Left forelimb (tissue), 1 donor: ENCODE data around the gene ZNF723.
"Not testable (repeated sequence)": the region's sequence is repeated elsewhere in the genome, so short reads cannot be mapped to it uniquely, and the experiment has no call there.

Experiments used
- DNase-seq: peaks from one replicate; pipeline ENCODE4 v3.0.0-alpha.2; 2018; ENCODE audit warnings: low spot score

The ZNF723 gene

GRCh38 chr19:22832031-22832762, at the start of gene ZNF723:
ZNF723 (plus strand) TSS chr19:22832291; CDS start chr19:22832380, 89 bp downstream.
- DNase-seq = no peak

DNA sequence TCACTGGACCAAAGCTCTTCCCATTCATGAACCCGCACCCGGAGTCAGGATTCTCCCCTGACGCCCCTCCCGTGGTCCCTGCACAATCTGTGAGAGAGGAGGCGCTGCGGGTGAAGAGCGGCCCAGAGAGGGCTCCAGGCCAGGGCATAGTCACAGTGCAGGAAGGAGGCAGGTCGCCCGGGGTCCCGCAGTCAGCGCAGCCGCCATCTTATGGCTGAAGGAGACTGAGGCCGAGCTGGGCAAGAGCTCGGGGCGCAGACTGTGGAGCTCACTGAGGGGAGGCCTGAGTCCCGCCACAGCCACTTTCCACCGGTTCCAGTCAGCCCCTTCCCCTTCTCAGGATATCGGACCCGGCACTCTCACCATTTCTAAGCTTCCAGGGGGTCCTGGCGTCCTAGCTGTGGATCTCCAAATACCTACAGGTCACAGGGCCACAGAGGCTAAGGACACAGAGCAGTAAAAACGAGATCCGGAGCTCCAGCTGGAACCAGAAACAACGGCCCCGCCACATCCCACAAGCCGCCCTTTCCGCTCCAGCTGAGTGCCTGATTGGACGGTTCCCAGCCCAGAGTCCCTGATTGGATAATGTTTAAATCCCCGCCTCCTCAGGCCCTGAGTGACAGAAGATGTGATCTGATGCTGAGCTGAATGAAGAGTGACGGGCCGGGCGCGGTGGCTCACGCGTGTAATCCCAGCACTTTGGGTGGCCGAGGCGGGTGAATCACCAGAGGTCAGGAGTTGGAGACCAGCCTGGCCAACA, 48.3 kb upstream of the ZNF723 start, which contains the start of gene ZNF99:
Gene ZNF99, minus strand, starts transcription at position 501 of the 760 bp plus-strand sequence. Its CDS starts 135 bp downstream, at position 366.
- DNase-seq = no peak

GRCh38 chr19:22792863-22793262, 39.2 kb upstream of the ZNF723 start:
- DNase-seq = not testable (repeated sequence)

GRCh38 chr19:22797040-22797439, 35.1 kb upstream of the ZNF723 start:
- DNase-seq = no peak

GRCh38 chr19:22806418-22806817, 25.7 kb upstream of the ZNF723 start:
- no peak for DNase-seq

DNA sequence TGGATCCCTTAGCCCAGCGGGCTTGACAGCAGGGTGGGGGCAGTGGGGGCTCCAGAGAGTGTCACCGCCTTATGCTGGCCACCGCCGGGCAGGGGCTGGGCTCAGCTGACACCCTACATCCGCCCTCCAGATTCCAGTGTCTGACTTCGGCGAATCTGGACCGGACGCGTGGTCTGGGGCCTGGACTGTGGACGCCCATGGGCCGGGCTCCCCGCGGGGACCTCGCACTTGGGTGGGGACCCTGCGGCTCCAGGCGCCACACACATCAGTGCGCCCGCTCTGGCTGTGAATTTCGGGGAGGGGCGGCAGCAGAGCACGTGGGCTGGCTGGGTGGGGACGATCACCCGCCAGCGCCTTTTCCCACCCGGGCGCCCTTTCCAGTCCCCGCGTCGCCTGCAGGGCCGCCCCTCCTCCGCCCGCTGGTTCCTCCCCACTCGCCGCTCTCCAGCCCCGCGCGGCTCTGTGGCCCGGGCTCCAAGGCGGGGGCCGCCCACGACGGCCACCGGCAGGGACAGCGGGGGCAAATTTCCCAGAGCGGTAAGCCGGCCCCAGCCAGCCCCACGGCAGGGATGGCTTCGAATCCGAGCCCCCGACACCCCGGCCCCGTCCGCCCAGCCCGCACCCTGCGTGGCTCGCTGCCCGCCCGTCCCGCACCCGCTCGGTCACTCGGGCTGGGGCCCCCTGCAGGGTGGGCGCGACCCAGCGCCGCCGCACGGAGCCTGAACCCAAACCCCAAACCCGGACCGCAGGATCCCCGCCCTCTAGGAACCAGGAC, 24.8 kb upstream of the ZNF723 start:
- no peak for DNase-seq

DNA sequence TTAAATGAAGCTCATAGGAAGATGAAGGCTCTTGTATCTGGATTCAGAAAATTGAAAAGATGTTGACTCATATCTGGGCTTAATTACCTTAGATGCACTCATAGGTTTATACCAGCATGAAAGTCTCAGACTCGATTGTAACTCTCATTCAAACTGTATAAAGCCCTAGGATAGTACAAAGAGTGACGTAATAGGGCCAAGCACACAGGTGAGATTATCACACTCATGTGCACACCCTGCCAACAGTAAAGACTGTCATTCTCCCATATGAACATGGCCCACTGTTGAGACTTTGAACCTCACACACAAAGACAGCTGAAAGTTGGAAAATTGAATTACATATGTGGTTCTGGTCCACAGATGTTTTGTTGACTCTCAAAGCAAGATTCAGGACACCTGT, 18.0 kb upstream of the ZNF723 start:
- no peak for DNase-seq

- DNase-seq = no peak
Measured at GRCh38 chr19:22831211-22831610, 880 bp upstream of the ZNF723 start.

DNA sequence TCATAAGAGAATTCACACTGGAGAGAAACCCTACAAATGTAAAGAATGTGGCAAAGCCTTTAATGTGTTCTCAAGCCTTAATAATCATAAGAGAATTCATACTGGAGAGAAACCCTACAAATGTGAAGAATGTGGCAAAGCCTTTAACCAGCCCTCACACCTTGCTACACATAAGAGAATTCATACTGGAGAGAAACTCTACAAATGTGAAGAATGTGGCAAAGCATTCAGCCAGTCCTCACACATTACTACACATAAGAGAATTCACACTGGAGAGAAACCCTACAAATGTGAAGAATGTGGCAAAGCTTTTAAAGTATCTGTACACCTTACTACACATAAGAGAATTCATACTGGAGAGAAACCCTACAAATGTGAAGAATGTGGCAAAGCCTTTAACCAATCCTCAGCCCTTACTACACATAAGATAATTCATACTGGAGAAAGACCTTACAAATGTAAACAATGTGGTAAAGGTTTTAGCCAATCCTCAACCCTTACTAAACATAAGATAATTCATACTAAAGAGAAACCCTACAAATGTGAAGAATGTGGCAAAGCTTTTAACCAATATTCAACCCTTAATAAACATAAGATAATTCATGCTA, 25.7 kb downstream of the ZNF723 start:
- DNase-seq = not testable (repeated sequence)

GRCh38 chr19:22882797-22883196, 50.7 kb downstream of the ZNF723 start:
- no peak for DNase-seq

- no peak for DNase-seq
Measured at GRCh38 chr19:22893855-22894270, 61.8 kb downstream of the ZNF723 start.

- no peak for DNase-seq
Measured at GRCh38 chr19:22901431-22902130, 69.5 kb downstream of the ZNF723 start.
